Glutamatergic neuron (in vitro differentiated cells): ENCODE results near the gene HINT3. TPM values are rescaled to one million over a fixed set of nuclear protein-coding genes. Genes with fewer than 3 reads are reported as not detected.

Experiments used
- DNase-seq: peaks from one replicate; pipeline ENCODE4 v3.0.0; 2022
- H3K27ac Mint-ChIP-seq: one replicate; pipeline ENCODE4 v1.8.0; 2020; ENCODE audit warnings: mild to moderate bottlenecking, mixed read lengths, inconsistent platforms; ENCODE audit not compliant: unreplicated experiment
- H3K27me3 Mint-ChIP-seq: one replicate; pipeline ENCODE4 v1.8.0; 2020; ENCODE audit warnings: mild to moderate bottlenecking, moderate library complexity, mixed read lengths, inconsistent platforms; ENCODE audit not compliant: unreplicated experiment
- H3K36me3 Mint-ChIP-seq: one replicate; pipeline ENCODE4 v1.8.0; 2020; ENCODE audit warnings: mild to moderate bottlenecking, mixed read lengths, inconsistent platforms; ENCODE audit not compliant: unreplicated experiment
- H3K4me1 Mint-ChIP-seq: one replicate; pipeline ENCODE4 v1.8.0; 2020; ENCODE audit warnings: mild to moderate bottlenecking, low read depth, mixed read lengths, inconsistent platforms; ENCODE audit not compliant: unreplicated experiment
- H3K4me3 Mint-ChIP-seq: one replicate; pipeline ENCODE4 v1.8.0; 2020; ENCODE audit warnings: mild to moderate bottlenecking, mixed read lengths, inconsistent platforms; ENCODE audit not compliant: unreplicated experiment
- H3K9me3 Mint-ChIP-seq: one replicate; pipeline ENCODE4 v1.8.0; 2020; ENCODE audit warnings: mild to moderate bottlenecking, moderate library complexity, mixed read lengths, inconsistent platforms; ENCODE audit not compliant: unreplicated experiment
- total RNA-seq: library from RNA; stranded (reverse); fragmentation: NEBNext Ultra II Directional; extraction: Animal tissue kit (Norgen Biotek cat#: 25700); gene quantifications from one replicate; pipeline ENCODE4 v1.2.1, GENCODE V29; 2021; ENCODE audit not compliant: unreplicated experiment
- TF ChIP-seq, protein P1 (sequence below): fragments of 200-600 bp; sonication (generic); IDR thresholded peaks from one replicate; pipeline ENCODE4 v1.5.0; 2021; ENCODE audit not compliant: partially characterized antibody, unreplicated experiment

The HINT3 gene
- total RNA-seq, 1 donor from 2014 or later, result 18.2 TPM

DNA sequence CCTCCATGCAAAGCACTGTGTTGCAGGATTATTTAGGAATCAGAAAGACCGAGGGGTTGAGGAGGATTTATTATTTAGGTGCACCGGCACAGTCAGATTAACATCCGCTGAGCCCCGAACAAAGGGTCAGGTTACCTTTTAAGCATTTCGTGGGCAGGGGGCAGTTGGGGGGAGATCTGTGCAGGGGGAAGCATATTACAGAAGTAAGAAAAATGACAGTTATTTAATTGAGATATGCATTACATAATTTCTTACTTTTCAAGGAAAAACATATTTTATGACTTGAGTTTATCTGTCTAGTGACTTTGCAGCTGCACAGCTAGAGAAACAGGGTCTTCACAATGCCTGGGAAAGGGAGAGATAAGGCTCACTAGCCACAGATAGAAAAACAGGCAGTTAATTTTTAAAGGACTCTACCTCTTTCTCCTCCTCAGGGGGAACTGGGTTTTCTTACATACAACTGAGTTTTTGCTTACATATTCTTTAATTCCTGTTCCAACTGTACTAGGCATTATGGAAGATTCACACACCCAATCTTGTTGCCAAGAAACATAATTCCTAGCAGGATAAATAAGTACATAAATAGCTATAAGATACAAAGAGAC, 1.7 kb upstream of the HINT3 start:
- Mint-ChIP-seq H3K4me3 (peak overlapping the region; percentile 4), H3K36me3 (peaks cover 7% of the 10 kb centered on the region), H3K27ac (no peak overlapping the region), H3K4me1 (no peaks in the 10 kb centered on the region), H3K27me3 (peaks cover 3% of the 10 kb centered on the region), H3K9me3 (peaks cover 2% of the 10 kb centered on the region)
- TF ChIP-seq, protein P1, sequence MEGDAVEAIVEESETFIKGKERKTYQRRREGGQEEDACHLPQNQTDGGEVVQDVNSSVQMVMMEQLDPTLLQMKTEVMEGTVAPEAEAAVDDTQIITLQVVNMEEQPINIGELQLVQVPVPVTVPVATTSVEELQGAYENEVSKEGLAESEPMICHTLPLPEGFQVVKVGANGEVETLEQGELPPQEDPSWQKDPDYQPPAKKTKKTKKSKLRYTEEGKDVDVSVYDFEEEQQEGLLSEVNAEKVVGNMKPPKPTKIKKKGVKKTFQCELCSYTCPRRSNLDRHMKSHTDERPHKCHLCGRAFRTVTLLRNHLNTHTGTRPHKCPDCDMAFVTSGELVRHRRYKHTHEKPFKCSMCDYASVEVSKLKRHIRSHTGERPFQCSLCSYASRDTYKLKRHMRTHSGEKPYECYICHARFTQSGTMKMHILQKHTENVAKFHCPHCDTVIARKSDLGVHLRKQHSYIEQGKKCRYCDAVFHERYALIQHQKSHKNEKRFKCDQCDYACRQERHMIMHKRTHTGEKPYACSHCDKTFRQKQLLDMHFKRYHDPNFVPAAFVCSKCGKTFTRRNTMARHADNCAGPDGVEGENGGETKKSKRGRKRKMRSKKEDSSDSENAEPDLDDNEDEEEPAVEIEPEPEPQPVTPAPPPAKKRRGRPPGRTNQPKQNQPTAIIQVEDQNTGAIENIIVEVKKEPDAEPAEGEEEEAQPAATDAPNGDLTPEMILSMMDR, result no peak
- DNase-seq, result no peak

DNA sequence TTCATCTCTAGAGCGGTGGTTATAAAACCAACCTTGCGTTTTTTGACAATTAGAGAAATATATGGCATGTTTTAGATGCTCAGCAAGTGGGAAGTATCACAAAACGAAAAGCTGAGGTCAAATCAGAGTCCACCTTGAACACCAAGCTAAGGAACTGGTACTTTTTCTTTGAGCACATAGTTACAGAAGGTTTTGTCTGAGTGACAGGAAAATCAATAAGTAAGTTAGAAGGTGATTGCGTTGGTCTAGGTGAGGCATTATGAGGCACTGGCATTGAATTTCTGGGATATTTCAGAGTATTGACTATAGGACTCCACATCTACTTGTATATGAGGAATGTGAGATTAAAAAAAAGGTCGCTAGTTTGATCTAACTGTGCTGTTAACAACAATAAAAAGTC, 597 bp upstream of the HINT3 start:
- peaks cover 2% of the 10 kb centered on the region for H3K9me3 Mint-ChIP-seq
- H3K36me3 Mint-ChIP-seq, result peaks cover 7% of the 10 kb centered on the region
- TF ChIP-seq, protein P1, result no peak
- peak overlapping the region; percentile 22 for H3K27ac Mint-ChIP-seq
- no peak for DNase-seq
- no peaks in the 10 kb centered on the region for H3K4me1 Mint-ChIP-seq
- H3K27me3 Mint-ChIP-seq, result peaks cover 3% of the 10 kb centered on the region
- H3K4me3 Mint-ChIP-seq, result no peak overlapping the region

DNA sequence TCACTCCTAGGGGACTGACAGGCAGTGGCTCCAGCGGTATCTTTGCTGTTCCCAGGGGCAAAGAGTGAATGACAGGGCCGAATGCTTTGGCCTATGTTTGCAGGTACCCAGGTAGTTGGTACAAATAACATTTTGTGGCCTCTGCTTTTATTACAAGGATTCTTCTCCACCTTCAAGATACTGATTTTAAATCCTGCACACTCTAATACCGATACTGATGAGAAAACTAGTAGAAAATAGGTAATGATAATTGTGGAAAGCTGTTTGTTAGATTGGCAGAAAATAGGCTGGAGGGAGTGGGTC, 772 bp downstream of the HINT3 start:
- H3K4me1 Mint-ChIP-seq, result peaks cover 2% of the 10 kb centered on the region
- H3K4me3 Mint-ChIP-seq, result no peak overlapping the region
- no peak for DNase-seq
- peaks cover under 1% of the 10 kb centered on the region for H3K9me3 Mint-ChIP-seq
- H3K27me3 Mint-ChIP-seq, result no peaks in the 10 kb centered on the region
- H3K36me3 Mint-ChIP-seq, result peaks cover 2% of the 10 kb centered on the region
- TF ChIP-seq, protein P1, result no peak
- H3K27ac Mint-ChIP-seq, result no peak overlapping the region

DNA sequence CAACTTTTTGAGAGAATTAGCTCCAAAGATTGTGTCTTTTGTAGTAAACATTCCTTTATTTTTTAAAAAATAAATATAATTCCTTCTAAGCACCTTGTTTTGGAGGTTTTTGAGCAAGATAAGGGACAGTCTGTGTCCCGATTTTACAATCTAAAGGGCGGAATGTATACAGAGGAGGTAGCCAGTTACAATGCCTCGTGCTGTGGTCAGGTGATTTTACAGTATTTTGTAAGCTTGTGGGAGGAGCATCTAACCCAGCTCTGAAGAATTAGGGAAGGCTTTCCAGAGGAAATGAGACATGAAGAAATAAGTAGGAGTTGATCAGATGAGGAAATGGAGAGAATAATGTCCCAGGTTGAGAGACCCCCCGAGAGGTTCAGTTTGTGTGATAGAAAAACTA, 1.3 kb downstream of the HINT3 start:
- TF ChIP-seq, protein P1, result no peak
- Mint-ChIP-seq H3K9me3 (no peaks in the 10 kb centered on the region), H3K4me1 (peaks cover 6% of the 10 kb centered on the region), H3K27ac (no peak overlapping the region), H3K4me3 (no peak overlapping the region), H3K27me3 (no peaks in the 10 kb centered on the region), H3K36me3 (no peaks in the 10 kb centered on the region)
- DNase-seq, result no peak

DNA sequence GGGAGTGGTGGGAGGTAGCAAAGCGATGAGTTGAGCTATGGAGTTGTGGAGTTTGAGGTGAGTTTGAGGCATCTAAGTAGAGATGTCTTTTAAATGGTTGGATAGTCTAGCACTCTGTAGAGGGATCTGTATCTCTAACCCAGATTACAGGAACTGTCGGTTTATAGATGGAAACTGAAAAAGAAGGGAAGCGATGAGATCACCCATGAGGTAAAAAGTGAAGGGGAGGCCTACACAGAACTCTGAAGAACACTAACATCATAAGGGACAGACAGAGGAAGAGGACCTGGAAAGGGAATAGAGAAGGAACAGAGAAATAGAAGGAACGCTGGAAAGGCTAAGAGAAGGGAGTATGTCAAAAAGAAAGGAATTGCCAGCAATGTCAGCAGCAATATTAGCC, 2.5 kb downstream of the HINT3 start:
- TF ChIP-seq, protein P1, result no peak
- H3K27ac Mint-ChIP-seq, result no peak overlapping the region

More for the DNA sequence above, 2.5 kb downstream of the HINT3 start:
- H3K9me3 Mint-ChIP-seq, result no peaks in the 10 kb centered on the region
- H3K36me3 Mint-ChIP-seq, result no peaks in the 10 kb centered on the region
- H3K27me3 Mint-ChIP-seq, result no peaks in the 10 kb centered on the region
- H3K4me3 Mint-ChIP-seq, result no peak overlapping the region
- DNase-seq, result no peak
- H3K4me1 Mint-ChIP-seq, result peaks cover 9% of the 10 kb centered on the region
